ENCODE data around the gene CASP12.
"Not testable (repeated sequence)": the region's sequence is repeated elsewhere in the genome, so short reads cannot be mapped to it uniquely, and the experiment has no call there.

CASP12 gene

DNA sequence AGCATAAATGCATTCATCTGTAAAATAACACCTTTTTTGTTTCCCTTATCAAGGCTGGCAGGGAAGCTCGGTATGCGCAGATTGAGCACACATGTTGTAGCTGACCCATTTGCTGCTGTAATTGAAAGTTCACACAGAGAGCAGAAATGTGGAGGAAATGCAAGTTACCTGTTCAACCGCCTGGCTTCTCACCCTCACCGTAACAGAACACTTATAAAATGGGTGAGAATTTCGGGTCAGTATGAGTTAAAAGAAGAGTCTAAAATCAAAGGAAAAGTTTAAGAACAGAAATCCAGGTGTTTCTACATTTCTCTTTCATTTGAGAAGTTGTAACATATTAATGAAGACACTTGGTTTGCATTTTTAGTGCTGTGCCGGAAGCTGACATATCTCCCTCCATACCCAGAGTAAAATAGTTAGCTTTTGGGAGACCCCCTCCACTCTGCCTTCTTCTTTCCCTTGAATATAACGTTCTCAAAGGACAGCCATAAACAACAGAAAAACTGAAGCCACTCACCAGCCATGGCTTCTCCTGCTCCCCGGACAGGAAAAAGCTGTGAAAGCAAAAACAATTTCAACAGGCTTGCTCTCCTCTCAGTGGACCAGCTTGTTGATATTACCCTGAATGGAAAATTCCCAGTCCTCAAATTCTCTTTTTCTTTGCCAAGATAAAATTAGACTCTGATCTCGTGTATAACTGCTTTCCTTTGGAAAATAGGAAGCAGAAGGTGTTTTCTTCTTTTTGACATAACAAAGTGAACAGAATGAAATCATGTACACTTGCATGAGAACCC lies at the start of gene CASP12:
Gene CASP12 (minus strand): TSS at position 570 of the 794 bp plus-strand sequence.
- no peak for DNase-seq (ENCODE audit: low spot score)

DNA sequence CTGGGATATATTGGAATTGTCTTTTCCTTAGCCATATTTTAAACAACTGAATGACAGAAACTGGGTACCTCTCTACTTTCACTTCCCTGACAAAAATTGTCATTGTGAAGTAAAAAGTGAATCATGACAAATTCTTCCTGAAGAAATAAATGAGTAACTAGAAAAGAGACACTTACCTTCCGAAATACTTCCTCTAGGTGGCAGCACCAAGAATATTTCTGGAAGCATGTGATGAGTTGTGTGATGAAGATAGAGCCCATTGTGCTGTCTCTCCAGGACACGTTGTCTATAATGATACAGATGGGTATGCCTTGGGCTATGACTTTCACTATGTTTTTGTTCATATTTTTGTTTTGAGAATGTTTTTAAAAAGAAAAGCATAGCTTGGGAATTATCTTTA lies 48.6 kb upstream of the CASP12 start:
- peak; percentile 19 for DNase-seq (ENCODE audit: low spot score)

DNA sequence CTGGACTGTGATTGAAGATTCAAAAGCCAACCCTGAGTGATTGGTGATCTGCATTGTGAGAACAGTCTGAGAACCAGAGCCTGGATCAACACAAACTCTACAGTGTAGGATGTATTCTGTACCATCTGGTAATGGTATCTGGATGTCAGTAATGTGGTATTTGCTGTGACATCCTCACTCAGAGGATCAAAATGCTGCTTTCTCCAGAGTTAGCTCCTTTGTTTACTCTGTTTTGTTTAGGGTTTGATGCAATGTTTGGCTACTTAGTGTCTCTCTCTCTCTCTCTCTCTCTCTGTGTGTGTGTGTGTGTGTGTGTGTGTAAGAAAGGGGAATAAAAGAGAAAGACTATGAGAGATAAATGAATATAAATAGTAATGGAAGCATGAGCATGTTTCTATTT lies 45.8 kb upstream of the CASP12 start:
- DNase-seq (ENCODE audit: low spot score): no peak

DNA sequence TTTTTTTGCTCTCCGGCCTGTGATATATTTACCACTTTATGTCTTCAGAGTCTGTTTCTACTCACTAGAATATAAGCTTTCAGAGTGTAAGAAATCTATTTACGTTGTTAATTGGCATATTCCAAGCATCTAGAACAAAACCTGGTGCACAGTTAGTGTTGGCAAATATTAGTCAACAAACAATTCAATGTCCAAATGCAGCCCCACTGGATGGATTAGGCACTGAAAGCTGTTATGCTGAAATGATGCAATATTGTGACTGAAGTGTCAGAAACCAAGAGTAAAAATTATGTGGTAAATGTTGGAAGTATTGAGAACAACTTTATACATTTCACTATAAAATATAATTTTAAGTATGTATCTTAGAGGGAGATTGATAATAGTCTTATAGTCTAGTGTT lies 45.3 kb upstream of the CASP12 start:
- DNase-seq (ENCODE audit: low spot score): no peak

DNA sequence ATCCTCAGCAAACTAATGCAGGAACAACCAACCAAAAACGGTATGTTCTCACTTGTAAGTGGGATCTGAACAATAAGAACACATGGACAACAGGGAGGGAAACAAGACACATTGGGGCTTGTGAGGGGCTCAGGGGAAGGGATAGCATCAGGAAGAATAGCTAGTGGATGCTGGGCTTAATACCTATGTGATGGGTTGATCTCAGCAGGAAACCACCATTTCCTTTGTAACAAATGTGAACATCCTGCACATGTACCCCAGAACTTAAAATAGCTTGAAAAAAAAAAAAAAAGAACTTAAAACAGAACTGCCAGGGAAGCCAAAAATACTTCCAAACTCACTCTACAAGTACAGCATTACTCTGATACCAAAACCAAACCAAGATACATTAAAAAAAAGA lies 36.3 kb upstream of the CASP12 start:
- no peak for DNase-seq (ENCODE audit: low spot score)

DNA sequence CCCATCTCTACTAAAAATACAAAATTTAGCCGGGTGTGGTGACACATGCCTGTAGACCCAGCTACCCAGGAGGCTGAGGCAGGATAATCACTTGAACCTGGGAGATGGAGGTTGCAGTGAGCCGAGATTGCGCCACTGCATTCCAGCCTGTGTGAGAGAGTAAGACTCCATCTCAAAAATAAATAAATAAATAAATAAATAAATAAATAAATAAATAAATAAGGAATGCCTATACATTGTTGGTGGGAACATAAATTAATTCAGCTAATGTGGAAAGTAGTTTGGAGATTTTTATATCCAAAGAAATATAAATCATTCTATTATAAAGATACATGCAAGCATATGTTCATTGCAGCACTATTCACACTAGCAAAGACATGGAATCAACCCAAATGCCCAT lies 35.8 kb upstream of the CASP12 start:
- not testable (repeated sequence) for DNase-seq (ENCODE audit: low spot score)

DNA sequence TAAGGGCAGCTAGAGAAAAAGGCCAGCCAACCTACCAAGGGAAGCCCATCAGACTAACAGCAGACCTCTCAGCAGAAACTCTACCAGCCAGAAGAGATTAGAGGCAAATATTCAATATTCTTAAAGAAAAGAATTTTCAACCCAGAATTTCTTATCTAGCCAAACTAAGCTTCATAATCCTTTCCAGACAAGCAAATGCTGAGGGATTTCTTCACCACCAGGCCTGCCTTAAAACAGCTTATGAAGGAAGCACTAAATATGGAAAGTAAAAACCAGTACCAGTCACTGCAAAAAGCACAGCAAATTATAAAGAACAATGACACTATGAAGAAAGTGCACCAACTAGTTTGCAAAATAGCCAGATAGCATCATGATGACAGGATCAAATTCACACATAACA lies 30.6 kb upstream of the CASP12 start:
- no peak for DNase-seq (ENCODE audit: low spot score)

DNA sequence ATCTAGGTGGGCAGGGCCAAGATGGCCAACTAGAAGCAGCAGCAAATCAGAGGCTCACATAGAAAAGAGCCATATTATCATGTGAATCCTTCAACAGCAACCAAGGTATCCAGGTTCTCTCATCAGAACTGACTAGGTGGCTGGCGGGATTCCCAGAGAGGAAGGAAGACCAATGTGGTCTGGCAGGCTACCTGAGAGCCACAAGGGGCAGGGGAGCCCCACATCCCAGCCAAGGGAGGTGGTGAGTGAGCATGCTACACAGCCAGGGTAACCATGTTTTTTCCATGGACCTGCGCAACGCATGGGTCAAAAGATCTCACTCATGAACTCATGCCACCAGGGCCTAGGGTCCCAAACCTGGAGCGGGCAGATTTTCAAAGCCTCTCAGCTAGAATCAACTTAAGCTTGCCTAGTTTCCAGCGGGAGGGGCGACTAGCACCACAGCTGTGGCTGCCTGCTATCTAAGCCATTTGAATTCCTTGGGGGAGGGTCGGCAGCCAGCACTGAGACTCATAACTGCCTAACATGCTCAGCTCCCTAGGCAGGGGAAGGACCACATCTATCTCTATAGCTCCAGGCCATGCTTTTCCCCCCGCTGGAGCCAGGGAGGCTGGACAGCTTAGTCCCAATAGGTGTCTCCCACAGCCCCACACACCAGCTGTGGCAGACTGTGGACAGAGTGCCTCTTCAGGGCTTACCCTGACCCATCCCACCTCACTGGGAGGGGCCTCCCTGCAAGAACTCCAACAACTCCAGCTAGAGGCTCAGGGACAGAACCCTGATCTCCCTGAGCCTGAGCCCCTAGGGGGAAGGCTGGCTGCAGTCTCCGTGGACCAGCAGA lies 28.7 kb upstream of the CASP12 start:
- no peak for DNase-seq (ENCODE audit: low spot score)

DNA sequence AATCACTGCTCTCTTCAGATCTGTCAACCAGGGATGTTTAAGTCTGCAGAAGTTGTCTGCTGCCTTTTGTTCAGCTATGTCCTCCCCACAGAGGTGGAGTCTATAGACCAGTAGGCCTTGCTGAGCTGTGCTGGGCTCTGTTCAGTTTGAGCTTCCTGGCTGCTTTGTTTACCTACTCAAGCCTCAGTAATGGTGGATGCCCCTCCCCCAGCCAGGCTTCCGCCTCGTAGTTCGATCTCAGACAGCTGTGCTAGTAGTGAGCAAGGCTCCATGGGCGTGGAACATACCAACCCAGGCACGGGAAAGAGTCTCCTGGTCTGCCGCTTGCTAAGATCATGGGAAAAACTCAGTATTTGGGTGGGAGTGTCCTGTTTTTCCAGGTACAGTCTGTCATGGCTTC lies 27.6 kb upstream of the CASP12 start:
- no peak for DNase-seq (ENCODE audit: low spot score)

DNA sequence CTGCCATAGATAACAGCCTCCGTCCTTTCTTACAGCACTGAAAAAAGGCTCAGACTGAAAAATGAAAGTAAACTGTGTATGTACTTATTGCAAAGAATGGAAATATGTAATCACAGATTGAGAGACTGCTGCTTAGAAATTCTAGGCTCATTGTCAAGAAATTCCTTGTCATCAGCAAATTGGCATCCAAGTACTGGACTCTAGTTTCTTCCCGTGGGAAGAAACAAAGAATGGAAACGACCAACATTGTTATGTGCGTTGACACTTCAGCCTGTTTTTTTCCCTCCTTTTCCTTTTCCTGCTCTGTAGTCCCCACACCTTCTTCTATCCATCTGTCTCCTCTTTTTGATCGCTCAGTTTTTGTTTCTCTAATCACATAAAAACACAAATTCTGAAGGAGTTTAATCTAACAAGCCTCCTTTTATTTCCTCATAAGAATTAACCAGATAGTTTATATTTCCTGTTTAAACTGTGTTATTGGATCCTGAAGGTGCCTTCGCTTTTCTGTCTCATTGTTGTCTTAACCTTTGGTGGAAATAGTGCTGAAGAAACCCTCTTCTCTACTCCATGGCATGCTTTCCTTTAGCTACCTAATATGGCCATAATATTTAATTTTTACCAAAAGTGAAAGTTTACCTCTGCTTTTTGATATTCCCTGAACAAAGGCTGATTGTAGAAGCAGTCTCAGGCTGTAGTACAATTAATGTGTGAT lies 20.0 kb upstream of the CASP12 start:
- DNase-seq (ENCODE audit: low spot score): no peak

DNA sequence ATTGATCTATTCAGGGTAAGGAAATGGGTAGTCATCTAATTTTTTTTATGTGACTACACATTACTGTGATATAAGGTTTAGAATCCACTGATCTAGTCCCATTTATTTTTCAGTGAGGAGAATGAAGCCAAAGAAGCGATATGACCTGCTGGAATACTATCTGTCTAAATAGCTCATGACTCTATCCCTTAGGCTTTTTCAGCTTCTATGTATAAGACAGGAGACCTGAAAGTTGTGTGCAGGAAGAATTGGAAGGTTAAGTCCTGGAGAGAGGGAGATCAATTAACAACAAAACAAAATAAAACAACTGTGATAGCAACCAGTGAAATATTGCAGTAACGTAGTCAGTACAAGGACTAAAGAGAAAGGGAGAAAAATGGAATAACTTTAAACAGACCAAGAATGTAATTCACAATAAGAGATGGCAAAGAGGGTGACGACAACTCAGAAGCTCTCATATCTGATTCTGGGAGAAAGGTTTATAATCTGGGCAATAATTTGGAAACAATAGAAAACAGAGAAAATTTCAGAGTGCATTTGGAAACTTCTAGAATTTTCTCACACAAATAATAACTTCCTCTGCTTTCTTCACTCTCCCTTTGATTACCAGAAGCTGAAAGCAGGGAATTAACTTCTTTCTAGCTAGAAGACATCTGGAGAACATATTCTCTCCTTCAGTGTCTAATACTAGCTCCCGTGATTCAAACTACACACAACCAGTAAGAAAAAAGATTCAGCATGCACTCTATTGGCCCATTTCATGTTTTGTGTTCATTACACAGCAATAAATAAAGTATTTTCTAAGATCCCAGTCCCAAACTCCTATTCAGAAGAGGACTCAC lies 19.2 kb upstream of the CASP12 start:
- DNase-seq (ENCODE audit: low spot score): no peak

DNA sequence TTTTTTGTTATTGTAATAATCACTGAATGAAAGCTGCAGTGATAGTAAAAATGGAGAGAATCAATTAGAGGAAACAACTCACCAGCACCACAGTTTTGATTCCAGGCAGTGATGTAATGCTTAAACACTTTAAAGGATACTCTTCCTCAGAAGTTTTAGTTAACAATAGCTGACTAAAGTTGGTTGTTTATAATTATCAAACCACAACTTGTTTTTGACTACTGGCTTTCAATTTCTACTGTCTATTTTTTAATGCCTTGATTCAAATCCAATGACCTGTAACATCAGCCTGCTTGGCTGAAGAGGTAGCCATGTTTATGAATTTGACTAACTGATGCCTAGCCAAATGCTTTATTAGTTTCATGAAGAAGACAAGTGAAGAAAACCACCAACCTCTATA lies 18.2 kb upstream of the CASP12 start:
- DNase-seq (ENCODE audit: low spot score): no peak

DNA sequence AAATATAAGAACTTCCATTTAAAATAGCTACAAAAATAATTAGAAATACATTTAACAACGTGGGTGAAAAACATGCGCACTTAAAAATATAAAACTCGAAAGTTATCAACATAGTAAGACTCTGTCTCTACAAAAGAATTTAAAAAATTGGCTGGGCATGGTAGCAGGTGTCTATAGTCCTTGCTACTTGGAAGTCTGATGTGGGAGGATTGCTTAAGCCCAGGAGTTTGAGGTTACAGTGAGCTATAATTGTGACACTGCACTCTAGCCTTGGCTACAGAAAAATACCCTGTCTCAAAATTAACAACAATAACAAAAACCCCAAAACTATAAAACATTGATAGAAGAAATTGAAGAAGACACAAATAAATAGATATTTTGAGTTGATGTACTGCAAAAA lies 13.8 kb upstream of the CASP12 start:
- DNase-seq (ENCODE audit: low spot score): no peak

DNA sequence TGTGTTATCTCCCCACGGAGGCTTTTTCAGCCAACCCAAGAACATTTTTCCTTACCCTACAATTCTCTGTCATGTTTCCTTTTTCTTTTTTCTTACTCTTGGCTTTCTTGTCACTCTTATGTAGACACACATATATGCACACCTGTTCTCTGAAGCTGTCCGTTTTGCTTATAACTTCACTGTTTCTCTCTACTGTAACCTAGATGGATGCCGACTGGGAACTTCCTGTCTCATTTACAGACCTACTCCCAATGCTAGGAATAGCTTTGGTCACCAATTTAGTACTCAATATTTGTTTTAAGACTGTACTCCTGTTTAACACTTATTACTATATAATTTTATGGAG lies 9.9 kb upstream of the CASP12 start:
- no peak for DNase-seq (ENCODE audit: low spot score)

DNA sequence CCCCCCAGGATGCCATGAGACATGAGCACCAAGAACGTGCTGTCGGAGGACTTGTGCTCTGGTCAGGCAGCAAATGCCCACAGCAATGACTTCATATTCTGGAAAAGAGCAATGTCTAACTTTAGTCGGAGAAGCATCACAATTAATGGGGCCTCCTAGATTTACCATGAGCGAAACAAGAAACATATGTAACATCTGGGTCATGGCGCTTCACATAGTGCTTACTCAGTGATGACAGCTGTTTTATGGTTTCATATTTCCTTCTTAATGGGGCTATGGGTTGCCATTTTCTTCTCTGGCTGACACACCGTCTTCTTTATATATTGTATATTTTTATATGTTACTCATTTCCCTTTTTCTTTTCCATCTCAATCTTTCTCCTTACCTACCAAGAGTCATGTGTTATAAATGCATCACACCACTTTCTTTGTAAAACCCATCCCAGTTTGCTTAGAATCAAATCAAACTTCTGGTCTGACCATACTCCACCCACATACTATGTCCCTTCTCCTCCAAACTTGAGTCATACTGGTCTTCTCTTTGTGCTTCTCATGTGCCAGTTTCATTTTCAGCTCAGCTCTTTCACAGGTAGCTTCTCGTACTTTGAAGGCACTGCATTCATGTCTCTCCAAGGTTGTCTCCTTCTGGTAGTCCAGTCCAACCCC lies 9.4 kb upstream of the CASP12 start:
- no peak for DNase-seq (ENCODE audit: low spot score)

DNA sequence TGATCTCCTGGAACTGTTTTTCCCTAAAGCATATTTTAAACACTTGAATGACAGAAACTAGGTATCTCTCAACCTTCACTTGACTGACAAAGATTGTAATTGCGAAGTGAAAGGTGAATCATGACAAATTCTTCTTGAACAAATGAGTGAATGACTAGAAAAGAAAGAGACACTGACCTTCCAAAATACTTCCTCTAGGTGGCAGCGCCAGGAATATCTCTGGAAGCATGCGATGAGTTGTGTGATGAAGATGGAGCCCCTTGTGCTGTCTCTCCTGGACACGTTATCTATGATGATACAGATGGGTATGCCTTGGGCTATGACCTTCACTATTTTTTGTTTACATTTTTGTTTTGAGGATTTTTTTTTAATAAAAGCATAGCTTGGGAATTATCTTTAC lies 7.0 kb upstream of the CASP12 start:
- DNase-seq (ENCODE audit: low spot score): no peak

DNA sequence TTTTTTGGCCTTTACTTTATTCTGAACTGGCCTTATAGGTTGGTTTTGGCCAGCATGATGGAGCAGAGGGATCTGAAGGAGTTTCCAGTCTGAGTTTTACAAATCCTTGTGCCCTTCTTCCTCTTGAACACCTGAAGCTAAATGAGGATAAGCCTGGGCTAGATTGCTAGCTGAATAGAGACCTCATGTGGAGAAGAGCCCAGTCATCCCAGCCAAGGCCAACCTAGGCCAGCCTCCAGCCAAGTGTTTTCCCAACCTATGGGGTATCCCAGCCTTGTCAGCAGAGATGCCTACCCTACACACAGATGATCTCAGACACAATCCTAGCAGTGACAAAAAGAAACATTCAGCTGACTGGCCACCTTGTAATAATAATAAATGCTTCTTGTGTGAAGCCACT lies 966 bp upstream of the CASP12 start:
- no peak for DNase-seq (ENCODE audit: low spot score)

DNA sequence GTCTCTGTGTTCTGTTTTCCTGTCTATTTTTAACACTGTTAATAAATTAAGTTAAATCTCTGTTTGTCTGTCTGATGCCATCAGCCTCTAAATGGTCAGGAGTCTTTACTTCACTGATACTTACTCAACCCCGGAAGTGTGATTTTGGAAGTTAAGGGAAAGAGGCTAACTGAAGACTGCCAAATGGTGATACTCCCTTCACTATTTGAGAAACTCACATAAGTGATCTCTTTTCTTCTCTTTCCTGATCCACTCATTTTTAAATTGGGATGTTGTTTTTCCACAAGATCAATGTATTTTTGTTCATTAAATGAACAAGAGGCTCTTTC lies 389 bp upstream of the CASP12 start:
- DNase-seq (ENCODE audit: low spot score): no peak

DNA sequence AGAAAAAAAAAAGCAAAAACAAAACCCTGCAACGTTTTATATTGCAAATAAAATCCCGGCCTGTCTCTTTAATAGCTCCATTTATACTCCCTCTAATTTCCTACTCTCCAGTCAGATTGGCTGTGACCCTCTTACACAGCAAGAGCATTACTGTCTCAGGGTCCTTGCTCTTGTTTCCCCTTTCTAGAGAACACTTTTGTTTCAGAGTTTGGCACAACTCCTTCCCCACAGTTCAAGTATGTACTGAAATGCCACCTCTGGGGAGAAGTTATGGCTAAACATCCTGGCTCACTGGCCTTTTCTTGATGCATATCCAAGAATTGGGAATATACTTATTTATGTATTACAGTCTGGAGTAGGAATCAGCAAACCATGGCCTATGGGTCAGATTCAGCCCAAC lies 2.6 kb downstream of the CASP12 start:
- no peak for DNase-seq (ENCODE audit: low spot score)

DNA sequence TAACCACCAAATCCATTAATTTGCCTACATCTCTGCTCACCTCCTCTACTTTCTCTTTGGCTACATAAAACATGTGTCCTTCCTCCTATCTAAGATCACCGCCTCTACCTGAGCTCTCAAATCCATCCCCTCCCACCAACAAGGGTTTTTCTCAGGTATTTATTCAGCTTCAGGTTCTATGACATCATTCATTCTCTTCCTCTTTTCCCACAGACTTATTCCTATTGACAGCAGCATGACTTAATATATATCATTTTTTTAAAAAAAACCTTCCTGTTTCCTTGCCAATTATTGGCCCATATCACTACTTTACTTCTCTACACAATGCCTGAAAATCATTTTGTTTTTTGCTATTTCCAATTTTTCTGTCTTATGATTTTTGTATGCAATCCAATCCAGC lies 4.4 kb downstream of the CASP12 start:
- DNase-seq (ENCODE audit: low spot score): no peak

DNA sequence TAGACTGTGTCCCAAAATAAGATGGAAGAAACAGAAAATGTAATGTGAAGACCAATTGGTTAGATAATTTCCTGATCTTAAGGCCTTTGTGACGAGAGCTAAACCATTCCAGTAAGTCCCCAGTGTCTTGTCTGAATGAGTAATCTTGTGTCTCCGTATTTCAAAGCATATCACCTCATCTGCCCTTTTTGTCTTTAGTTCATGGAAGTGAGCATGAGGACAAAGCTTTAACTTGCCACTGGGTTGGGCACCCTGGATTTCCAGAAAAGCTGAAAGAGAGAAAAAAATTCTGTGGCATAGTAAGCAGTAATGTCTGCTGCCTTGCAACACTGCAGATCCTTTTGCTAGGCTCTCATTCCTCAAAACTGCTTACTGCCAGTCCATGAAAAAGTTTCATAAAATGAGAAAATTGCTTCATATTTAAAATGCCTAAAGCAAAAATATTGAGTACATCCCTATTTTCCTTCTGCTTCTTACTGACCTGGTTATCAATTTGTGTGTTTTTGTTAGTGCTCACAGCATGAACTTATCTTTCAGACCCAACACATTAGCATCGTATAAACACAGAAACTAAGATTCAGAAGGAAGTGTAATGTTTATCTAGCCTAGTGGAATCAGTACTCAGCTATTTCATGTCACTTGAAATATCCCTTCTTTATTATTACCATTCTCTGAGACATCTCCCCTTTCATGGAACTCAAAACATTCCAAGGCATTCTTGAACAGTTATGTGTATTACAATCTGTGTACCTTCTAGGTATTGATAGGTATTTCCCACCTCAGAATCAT lies 5.3 kb downstream of the CASP12 start:
- no peak for DNase-seq (ENCODE audit: low spot score)
